Cortex of kidney (tissue), 1 donor: ENCODE measurements around the gene ESR2.
"Not testable (repeated sequence)": the region's sequence is repeated elsewhere in the genome, so short reads cannot be mapped to it uniquely, and the experiment has no call there.

Experiments
- DNase-seq: peaks from one replicate; lab custom pipeline; 2025; lab: John Stamatoyannopoulos, UW

The ESR2 gene

GRCh38 chr14:64196814-64197411 is 97.3 kb downstream of the ESR2 start:
- DNase-seq, result no peak

DNA sequence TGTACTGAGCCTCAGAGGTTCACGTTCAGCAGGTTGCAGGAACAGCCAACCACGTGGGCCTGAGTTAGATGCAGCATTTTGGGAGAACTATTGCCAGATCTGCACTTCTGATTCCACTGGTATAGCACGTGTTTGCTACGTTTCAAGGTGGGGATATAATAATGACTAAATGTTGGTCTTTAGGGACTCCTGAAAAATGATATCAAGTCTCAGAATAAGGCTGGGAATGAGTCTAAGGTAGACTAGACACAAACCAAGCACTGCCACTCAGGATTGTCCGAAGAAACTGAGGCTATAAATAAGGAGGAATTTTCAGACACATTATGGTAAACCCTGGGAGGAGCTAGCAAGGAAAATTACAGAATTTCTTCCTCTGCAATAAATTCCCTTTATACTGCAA is 98.1 kb downstream of the ESR2 start:
- no peak for DNase-seq

GRCh38 chr14:64195199-64195598 is 99.0 kb downstream of the ESR2 start:
- DNase-seq, result no peak

DNA sequence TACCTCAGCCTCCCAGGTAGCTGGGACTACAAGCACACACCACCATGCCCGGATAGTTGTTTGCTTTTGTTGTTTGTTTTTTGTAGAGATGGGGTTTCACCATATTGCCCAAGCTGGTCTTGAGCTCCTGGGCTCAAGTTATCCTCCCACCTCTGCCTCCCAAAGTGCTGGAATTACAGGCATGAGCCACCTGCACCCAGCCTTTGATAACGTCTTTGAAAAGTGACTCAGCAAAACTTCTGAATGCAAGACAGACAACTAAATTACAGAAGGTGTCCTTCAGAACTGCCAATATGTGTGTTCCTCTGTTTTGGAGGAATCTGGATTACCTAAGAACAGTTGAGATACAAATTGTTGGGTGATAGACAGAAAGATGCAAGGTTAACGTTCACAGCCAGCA is 99.8 kb downstream of the ESR2 start:
- no peak for DNase-seq

DNA sequence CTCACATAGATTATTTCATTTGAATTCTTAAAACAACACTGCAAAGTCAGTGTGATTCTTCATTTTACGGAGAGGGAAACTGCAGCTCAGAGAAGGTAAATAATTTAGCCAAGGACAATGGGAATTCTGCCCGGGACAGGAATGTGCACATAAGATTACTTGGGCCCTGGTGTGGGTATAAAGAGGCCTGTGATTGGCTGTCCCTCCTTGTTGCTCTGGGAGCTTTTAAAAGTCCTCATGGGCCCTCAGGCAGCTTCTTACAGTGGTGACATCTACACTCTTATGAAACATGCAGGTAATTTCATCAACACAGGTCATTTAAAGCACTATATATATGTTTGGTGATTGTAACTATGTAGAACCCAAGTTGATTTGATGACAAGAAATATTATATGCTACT is 100.3 kb downstream of the ESR2 start:
- DNase-seq, result no peak

DNA sequence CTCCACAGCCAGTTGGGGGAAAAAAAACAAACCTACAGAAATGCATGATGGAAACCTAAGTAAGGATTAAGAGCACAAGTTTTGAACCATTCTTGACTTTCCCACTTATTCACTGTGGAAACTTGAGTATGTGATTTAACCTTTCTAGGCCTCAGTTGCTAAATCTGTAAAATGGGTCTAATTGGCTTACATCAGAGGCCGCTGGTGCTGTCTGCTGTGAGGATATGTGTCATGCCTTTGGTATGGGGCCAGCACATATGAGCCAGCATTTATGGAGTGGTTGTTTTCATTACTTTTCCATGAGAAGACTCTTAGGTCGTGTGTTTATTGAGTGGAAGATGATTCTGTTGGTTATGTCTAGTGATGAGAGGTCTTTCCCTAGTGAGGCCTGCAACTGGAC is 102.4 kb downstream of the ESR2 start:
- no peak for DNase-seq

GRCh38 chr14:64190974-64191502 is 103.1 kb downstream of the ESR2 start:
- DNase-seq, result no peak

GRCh38 chr14:64187331-64187730 is 106.8 kb downstream of the ESR2 start:
- DNase-seq, result no peak

GRCh38 chr14:64186231-64187129 is 107.7 kb downstream of the ESR2 start:
- no peak for DNase-seq

DNA sequence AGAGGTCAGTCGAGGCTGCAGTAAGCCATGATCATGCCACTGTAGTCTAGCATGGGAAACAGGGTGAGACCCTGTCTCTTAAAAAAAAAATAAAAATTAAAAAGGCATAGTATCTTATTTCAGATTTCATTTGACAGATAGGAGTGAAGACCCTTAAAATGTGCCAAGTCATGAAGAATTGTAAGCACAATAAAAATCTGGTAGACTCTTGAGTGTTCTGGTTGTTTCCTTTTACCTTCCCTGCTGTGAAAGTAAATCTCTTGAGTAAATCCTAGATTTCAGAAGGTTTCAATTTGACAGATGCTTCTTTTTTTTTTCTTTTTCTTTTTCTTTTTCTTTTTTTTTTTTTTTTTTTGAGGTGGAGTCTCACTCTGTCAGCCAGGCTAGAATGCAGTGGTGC is 109.0 kb downstream of the ESR2 start:
- no peak for DNase-seq

- no peak for DNase-seq
These were observed 110.0 kb downstream of the ESR2 start for GRCh38 chr14:64184103-64184729.

- DNase-seq, result not testable (repeated sequence)
These were observed 111.3 kb downstream of the ESR2 start for GRCh38 chr14:64182908-64183307.

GRCh38 chr14:64178814-64179213 is 115.4 kb downstream of the ESR2 start:
- DNase-seq, result no peak

- no peak for DNase-seq
These were observed 117.8 kb downstream of the ESR2 start for GRCh38 chr14:64176330-64176729.

DNA sequence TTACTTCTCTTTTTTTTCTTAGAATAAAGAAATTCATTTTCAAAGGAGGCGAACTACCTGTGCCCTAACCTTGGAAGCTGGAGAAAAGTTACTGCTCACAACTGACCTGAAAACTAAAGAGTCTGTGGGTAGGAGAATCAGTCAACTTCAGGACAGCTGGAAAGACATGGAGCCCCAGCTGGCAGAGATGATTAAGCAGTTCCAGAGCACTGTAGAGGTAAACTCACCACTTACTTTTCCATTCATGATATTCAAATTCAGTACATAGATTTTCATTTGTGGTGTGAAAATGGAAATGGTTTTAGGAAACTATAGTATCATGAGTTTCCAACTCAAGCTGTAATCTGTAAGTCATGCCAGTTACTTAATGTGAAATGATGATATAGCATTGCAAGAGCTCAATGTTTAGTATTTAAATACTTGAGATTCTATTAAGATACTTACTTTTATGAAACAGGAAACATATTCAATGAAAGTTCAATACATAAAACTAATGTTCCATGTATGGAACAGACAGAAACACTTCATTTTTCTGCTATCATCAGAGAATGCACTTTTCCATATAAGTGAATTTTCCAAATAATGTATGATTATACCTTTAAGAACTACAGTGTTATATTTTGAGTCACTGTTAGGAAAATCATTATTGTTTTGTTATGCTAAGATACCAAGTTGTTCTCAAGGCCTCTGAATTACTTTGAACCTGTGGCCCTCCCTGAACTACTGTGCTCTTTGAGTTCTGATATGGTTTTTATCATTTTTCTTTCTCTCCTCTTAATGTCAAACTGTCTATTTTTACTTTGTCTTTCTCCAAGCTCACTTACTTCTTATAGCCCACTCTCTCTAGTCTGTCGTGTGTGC is 119.0 kb downstream of the ESR2 start:
- DNase-seq, result no peak

DNA sequence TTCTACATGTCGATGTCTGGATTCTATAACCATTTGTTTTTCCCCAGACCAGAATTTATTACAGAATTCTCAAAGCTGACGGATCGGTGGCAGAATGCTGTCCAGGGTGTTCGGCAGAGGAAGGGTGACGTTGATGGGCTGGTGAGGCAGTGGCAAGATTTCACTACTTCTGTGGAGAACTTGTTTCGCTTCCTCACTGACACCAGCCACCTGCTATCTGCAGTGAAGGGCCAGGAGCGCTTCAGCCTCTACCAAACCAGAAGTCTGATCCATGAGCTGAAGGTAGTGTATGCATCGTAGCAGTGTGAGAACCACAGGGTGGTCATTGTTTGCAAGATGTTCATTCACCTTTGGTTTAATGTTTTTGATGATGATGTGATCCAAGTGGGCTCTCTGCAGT is 124.0 kb downstream of the ESR2 start:
- no peak for DNase-seq

DNA sequence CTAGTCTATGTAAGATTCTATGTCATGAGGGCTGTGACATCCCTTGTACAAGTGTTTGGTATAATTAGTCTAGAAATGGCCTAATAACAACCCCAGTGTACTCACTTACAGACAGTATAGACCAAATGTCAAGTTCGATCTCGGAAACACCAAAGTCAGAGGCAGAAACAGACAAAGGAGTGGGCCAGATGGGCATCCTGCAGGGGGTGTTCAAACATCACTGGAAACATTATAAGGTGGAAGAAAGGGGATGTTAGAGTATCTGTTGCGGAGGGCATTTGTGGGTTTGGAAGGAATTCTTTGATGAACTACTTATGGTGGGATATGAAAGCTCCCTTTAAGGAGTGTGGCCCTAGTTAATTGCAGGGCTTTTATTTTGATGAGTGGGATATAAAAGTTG is 134.6 kb downstream of the ESR2 start:
- DNase-seq, result no peak

- no peak for DNase-seq
These were observed 135.6 kb downstream of the ESR2 start for GRCh38 chr14:64158608-64159007.

GRCh38 chr14:64149921-64150320 is 144.2 kb downstream of the ESR2 start:
- DNase-seq, result no peak

DNA sequence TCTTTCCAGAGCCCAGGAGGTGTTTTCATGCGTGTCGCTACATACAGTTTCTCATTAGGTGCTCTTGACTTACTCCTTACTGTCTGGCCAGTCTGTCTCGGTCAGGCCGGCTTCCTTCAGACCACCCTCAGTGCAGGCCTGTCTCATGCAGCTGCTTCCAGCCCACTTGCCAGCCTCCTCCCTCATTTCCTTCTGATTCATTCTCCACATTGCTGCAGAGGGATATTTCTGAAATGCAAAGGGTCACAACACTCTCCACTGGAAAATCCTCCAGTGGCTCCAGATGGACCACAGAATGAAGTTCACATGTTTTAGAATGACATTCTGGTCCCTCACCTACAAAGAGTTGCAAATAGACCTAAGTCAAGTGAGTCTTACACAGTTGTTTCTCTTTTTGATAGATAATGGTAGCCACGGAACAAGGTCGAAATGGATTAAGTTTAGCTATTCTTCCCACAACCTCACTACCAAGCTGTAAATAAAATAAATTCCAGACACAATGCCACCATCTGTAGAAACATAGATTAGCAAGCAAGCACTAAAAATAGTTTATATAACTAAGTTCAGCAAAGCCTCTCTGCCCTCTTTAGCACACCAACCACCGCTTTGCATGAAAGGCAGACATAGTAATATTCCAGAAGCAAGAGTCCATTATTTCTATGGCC is 146.9 kb downstream of the ESR2 start:
- no peak for DNase-seq

GRCh38 chr14:64137657-64138290 is 156.4 kb downstream of the ESR2 start:
- DNase-seq, result no peak
